GM18907 (cell line): ENCODE data around the gene GYS1.

Experiments used
- ATAC-seq: cut with Tn5 transposase; IDR thresholded peaks from one replicate; pipeline ENCODE4 v1.9.1; 2021; ENCODE audit warnings: mild to moderate bottlenecking, moderate library complexity; ENCODE audit not compliant: unreplicated experiment

GYS1 gene

DNA sequence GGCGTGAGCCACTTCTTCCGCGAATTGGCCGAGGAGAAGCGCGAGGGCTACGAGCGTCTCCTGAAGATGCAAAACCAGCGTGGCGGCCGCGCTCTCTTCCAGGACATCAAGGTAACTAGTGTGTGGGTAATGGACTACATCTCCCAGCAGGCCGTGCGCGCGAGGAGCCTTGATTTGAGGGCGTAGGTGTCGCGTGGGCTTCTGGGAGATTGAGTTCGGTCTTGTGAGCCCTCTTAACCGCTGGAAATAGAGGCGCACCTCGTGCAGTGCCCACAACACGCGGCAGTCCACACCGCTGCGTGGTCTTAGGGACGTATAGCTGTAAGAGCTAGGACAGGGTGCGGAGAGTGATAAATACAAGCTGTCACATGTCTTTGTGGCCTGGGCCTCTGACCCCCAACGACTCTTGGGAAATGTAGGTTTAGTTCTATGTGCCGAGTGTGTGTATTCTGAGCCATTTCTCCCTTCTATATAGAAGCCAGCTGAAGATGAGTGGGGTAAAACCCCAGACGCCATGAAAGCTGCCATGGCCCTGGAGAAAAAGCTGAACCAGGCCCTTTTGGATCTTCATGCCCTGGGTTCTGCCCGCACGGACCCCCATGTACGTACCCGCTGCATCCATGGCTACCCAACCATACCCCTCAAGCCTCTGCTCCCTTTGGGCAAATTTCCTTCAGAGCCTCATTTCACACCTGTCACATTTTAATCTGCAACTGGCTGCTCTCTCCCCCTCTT, 27.1 kb downstream of the GYS1 start:
- ATAC-seq = peak; percentile 20

DNA sequence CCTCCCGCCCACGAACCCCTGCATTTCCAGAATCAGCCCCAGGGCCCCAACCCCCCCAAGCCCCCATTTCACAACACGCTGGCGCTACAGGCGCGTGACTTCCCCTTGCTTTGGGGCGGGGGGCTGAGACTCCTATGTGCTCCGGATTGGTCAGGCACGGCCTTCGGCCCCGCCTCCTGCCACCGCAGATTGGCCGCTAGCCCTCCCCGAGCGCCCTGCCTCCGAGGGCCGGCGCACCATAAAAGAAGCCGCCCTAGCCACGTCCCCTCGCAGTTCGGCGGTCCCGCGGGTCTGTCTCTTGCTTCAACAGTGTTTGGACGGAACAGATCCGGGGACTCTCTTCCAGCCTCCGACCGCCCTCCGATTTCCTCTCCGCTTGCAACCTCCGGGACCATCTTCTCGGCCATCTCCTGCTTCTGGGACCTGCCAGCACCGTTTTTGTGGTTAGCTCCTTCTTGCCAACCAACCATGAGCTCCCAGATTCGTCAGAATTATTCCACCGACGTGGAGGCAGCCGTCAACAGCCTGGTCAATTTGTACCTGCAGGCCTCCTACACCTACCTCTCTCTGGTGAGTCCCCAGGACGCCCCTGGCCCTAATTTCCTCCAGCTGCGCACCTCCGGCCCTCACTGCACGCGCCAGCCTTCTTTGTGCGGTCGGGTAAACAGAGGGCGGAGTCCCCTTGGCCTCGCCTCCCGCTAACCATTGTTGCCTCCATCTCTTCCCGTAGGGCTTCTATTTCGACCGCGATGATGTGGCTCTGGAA, 27.9 kb downstream of the GYS1 start, which contains the start of gene FTL:
TSS of gene FTL (plus strand) at position 270 of the 766 bp plus-strand sequence. CDS start at position 469, 199 bp downstream.
- ATAC-seq = peak; percentile 59

DNA sequence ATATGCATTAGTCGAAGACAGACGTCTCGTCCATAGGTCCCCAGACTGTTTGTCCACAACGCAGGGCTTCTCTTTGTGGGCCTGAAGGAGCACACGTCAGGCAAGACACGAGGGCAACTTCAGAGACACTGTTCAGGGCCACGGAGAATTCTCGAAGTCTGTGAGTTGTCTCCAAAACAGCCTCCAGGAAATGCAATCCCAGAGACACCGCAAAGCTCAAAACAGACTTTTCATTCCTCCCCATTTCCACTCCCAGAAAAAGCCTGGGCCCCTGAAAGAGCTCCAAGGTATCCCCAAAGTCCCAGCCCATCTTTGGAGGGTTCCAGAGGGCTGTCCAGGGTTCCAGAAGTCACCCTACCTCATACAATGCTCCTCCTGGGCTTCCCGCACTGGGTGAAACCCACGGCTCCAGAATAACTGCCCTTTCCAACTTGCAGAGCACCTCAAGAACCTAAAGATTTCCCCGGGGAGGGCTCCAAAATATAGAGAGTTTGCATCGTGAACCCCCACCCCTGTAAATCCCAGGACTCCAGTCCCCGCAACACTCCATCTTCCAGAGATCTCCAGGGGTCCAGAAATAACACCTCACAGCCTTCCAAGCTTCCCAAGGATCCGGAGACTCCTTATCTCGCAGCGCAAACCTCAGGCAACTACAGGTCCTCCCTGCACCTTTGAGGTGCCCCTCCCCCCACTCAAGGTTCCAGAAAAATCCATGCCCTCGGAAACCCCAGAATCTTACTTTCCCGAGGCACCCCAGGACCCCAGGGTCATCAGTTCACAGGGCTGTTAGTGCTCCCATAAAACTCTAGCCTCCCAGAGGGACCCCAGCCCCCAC, 28.7 kb downstream of the GYS1 start:
- no peak for ATAC-seq

DNA sequence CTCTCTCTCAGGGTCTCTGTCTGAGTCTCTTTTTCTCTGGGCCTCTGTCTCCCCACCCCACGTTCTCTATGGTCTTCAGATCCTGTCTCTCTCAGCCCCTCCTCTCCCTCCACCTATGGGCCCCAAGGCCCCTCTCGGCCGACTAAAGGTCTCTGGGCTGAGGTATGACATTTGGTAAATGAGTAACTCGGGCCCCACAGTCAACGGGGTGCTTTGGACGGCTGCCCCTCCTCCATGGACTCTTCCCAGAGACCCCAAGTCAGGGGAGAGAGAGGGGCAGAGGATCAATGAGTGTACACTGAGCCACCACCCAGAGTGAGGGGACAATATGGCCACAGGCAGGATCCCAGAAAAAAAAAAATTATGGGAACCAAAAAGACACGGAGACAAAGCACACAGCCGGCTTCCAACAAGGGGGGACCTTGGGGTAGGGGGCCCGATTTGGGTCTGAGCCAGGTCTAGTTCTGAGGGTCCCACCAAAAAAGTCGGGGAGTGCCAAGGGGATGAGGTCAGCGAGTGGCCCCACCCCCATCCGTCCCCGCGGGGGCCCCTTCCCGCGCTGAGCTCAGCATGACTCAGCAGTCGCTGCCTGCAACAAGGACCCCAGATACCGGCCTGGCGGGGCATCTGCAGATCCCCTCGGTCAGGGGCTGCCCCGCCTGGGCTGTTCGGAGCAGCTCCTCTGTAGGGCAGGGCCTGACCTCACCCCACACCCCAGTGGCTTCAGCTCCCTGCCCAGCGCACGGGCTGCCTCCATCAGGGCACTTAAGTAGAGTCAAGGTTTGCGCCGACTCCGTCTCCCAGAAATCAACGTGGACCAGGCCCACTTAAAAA, 29.5 kb downstream of the GYS1 start:
- ATAC-seq = peak; percentile 31

DNA sequence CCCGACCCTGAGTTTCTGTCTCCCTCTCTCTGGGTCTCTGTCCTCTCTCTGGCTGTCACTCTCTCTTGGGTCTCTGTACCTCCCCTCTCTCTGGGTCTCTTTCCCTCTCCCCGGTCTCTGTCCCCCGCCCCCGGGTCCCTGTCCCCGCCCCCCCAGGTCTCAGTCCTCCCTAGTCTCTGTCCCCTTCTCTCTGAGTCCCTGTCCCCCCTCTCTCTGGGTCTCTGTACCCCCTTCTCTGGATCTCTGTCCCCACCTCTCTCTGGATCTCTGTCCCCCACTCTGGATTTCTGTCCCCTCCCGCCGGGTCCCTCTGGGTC, 30.3 kb downstream of the GYS1 start:
- ATAC-seq = no peak

DNA sequence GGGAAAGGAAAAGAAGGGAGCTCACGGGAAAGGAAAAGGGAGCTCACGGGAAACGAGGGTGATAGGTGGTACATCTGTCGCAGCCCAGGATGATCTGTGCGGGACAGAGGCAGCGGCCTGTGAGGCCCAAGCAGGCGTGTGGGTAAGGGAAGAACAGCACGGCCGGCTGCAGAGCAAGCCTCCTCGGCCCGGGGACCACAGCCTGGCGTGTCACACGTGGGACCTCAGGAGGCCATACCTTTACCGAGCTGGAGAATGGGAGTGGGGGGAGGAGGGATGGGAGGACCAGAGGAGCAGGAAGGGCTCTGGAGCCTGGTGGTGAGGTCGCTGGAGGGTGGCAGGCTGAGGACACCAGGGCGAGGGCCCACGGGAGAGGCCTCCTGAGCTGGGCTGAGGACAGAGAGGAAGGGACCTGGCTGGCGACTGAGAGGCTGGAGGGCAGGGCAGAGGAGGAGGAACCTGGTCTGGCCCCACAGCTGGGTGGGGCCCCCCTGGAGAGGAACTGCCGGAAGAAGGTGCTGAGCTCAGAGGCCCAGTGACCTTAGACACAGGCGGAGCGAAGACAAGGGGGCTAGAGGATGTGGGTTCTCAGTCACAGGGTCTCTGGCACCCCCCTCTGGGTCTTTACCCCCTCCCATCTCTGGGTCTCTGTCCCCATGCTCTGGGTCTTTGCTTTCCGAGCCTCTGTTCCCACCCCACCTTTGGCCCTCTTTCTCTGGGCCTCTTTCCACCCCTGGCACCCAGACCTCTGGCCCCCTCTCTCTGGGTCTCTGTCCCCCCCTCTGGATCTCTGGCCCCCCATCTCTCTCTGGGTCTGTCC, 30.9 kb downstream of the GYS1 start:
- peak; percentile 37 for ATAC-seq

DNA sequence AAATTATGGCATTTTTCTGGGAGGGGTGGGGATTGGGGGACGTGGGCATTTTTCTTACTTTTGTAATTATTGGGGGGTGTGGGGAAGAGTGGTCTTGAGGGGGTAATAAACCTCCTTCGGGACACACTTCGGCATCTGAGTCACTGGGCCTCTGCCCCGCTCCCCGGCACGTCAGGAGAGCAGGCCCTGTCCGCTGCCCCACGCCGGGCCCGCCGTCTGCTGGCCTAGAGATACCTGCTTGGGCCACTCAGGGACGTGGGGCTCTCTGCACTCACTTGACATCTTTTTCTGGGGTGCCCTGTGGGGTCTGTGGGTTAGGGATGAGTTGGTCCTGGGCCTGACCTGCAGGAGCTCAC, 31.5 kb downstream of the GYS1 start:
- no peak for ATAC-seq

DNA sequence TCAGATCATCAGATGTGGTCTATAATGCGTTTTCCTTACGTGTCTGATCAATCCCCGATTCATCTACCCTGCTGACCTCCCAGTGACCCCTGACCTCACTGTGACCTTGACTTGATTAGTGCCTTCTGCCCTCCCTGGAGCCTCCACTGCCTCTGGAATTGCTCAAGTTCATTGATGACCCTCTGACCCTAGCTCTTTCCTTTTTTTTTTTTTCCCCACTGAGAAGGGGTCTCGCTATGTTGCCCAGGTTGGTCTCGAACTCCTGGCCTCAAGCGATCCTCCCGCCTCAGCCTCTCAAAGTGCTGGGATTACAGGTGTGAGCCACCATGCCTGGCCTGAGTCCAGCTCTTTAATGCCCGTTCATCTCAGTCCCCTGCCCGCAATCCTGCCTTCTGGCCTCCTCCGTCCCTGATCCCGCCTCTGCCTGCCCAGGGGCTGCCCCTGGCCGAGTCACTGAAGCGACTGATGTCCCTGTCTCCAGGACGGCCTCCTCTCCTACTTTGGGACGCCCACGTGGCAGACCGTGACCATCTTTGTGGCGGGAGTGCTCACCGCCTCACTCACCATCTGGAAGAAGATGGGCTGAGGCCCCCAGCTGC, 32.0 kb downstream of the GYS1 start:
- ATAC-seq = no peak

DNA sequence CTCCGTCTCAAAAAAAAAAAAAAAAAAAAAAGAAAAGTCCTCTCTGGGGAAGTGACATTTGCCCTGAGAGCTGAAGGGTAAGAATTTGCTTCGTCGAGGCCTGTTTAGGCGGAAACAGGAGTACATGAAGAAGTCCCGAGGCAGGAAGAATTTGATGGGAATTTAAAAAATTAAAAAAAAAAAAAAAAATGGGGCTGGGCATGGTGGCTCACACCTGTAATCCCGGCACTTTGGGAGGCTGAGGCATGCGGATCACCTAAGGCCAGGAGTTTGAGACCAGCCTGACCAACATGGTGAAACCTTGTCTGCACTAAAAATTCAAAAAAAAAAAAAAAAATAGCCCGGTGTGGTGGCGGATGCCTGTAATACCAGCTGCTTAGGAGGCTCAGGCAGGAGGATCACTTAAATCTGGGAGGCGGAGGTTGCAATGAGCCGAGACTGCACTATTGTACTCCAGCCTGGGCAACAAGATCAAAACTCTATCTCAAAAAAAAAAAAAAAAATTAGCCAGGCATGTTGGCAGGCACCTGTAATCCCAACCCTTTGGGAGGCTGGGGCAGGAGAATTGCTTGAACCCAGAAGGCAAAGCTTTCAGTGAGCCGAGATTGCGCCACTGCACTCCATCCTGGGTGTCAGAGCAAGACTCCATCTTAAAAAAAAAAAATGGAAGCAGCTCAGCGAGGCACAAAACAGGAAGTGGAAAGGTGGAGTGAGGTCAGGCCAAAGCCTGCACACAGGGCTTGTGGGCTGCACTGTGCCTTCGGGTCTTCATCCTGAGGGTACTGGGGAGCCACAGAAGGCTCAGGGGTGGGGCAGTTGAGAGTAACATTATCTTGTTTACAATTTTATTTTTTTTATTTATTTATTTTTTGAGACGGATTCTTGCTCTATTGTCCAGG, 33.5 kb downstream of the GYS1 start:
- ATAC-seq = no peak

DNA sequence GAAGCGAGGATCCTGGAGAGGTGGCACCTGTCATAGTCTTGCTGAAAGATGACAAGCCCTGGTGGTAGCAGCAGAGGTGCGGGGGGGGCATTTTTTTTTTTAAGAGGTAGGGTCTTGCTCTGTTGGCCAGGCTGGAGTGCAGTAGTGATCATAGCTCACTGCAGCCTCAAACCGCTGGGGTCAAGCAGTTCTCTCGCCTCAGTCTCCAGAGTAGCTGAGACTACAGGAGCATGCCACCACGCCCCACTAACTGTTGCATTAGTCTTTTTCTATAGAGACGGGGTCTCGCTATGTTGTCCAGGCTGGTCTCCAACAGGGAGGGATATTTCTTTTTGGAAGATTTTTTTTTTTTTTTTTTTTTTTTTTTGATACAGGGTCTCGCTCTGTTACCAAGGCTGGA, 35.1 kb downstream of the GYS1 start:
- ATAC-seq = no peak

DNA sequence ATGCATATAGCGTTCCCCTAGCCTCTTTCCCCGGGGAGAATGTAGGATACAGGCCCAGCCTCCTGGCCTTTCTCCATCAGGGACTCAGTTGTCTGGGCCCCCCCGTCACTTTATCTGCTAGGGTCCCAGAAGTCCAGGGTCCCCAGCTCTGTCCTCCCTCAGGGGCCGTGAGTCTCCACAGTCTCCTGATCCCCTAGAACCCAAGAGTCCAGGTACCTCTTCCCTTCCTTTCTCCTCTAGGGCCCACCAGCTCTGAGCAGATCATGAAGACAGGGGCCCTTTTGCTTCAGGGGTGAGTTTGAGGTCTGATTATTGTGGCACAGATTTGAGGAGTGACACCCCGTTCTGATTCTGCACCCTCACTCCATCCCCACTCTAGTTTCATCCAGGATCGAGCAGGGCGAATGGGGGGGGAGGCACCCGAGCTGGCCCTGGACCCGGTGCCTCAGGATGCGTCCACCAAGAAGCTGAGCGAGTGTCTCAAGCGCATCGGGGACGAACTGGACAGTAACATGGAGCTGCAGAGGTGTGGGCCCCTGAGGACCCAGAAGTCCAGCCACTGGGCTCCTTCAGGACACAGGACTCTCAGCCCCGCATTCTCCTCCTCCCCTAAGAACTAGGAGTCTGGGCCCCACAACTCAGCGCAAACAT, 37.7 kb downstream of the GYS1 start:
- no peak for ATAC-seq

DNA sequence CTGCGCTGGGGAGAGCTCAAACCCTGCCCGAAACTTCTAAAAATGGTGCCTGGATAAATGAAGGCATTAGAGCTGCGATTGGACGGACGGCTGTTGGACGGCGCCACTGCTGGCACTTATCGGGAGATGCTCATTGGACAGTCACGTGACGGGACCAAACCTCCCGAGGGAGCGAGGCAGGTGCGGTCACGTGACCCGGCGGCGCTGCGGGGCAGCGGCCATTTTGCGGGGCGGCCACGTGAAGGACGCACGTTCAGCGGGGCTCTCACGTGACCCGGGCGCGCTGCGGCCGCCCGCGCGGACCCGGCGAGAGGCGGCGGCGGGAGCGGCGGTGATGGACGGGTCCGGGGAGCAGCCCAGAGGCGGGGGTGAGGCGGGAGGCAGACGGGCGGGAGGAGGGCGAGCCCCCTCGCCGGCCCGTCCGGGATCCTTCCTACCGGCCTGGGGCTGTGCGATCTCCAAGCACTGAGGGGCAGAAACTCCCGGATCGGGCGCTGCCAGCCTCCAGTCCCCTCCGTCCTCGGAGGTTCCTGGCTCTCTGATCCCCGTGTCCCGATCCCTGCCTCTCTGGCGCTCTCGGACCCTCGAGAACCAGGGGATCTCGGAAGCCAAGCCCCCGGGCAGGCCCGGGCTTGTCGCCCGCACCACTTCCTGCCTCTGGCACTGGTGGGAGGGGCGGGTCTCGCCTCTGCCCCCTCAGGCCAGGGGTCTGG, 38.4 kb downstream of the GYS1 start, which contains the start of gene BAX:
TSS of gene BAX (plus strand) at position 281 of the 713 bp plus-strand sequence. CDS start at position 335, 54 bp downstream.
- ATAC-seq = peak; percentile 87

DNA sequence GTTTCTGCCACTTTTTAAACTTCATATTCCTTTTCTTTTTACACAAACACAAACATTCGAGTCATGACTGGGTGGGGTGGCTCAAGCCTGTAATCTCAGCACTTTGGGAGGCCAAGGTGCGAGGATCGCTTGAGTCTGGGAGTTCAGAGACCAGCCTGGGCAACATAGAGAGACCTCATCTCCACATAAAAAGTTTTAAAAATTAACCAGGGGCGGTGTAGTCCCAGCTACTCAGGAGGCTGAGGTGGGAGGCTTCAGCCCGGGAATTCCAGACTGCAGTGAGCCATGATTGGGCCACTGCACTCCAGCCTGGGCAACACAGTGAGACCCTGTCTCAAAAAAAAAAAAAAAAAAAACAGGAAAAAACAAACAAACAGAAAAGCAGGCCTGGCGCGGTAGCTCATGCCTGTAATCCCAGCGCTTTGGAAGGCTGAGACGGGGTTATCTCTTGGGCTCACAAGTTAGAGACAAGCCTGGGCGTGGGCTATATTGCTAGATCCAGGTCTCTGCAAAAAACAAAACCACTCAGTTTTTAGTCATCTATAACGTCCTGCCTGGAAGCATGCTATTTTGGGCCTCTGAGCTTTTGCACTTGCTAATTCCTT, 39.0 kb downstream of the GYS1 start:
- no peak for ATAC-seq

DNA sequence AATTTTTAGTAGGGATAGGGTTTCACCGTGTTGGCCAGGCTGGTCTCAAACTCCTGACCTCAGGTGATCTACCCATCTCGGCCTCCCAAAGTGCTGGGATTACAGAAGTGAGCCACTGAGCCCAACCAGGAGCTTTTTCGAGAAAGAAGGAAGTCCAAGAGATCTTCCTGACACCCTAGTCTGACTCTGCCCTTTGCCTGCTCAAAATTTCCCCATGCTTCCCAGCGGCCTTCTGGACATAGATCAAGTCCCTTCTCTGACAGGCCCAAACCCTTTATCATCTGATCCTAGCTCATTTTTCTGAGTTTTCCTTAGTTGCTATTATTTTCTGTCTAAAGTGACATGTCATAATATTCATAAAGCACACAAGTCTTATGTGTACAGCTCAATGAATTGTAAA, 40.0 kb downstream of the GYS1 start:
- no peak for ATAC-seq

DNA sequence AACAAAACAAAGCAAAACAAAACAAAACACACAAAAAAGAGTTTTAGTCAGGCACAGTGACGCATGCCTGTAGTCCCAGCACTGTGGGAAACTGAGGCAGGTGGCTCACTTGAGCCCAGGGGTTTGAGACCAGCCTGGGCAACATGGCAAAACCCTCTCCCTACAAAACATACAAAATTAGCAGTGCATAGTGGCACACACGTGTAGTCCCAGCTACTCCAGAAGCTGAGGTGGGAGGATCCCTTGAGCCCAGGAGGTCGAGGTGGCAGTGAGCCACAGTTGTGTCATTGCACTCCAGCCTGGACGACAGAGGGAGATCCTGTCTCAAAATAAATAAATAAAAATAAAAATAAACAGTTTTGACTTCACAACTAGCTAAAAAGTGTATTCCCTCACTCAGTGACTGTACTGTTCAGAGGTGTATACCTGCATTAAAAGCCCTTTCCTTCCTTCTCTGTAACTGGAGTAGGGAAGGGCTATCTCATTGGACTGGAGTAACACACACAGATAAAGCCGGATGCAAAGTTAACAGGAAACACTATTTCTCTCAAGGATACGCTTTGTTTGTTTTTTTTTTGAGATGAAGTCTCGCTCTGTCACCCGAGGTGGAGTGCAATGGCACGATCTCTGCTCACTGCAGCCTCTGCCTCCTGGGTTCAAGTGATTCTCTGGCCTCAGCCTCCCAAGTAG, 42.1 kb downstream of the GYS1 start:
- ATAC-seq = no peak

DNA sequence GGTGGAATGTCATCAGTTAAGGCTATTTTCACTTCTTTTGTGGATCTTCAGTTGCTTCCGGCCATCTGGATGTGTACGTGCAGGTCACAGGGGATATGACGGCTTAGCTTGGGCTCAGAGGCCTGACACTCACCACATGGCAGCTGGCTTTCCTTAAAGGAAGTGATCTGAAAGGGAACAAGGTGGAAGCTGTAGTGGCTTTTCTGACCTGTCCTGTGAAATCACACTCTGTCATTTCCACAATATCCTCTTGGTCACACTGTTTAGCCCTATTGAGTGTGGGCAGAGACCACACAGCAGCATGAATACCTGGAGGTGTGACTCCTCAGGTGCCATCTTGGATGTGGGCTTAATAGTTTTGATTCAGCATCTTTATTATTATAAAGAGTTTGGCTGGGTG, 43.0 kb downstream of the GYS1 start:
- no peak for ATAC-seq

DNA sequence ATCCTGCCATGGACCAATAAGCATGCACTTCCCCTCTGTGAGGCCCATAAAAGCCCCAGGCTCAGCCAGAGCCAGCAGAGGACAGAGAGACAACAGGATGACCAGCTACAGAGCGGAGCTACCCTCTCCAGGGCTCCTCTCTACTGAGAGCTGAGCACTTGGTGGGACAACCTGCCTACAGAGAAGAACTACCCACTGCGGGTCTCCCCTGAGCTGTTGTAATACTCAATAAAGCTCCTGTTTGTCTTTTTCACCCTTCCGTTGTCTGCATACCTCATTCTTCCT, 45.9 kb downstream of the GYS1 start:
- ATAC-seq = no peak
